ENCODE data around the gene ARPC1A. TPM values are rescaled to one million over a fixed set of nuclear protein-coding genes. Genes with fewer than 3 reads are reported as not detected.
"Not testable (repeated sequence)": the region's sequence is repeated elsewhere in the genome, so short reads cannot be mapped to it uniquely, and the experiment has no call there.

The ARPC1A gene
- total RNA-seq, 4 donors from 2014 or later: 37.0 to 58.8 (median 44.1) TPM

DNA sequence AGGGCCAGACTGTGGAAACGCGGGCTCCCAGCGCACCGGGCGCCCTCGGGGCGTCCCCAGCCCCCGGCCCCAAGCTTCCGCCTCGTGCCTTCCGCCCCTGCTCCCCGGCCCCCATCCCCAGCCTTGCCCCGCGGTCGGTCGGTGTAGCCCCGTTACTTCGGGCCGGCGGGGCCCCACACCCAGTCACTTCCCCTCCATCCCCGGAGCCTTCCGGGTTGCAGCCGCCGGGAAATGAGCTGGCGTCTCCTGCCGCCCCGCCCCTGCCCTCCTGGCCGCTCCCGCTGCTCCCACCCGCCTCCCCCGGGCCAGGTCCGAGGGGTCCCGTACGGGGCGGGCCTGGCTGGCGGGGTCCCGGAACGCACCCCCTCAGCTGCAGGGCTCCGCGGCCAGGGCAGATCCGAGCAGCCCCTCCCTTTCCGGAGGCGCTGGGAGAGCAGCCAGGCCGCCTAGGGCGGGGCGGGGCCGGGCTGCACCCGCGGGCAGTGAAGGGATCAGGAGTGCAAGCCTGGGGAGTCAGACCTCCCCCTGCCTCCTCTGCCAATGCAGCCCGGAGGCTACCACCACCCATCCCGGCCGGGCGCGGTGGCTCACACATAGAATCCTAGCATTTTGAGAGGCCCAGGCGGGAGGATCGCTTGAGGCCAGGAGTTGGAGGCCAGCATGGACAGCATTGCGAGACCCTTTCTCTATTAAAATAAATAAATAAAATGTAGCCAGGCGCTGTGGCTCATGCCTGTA is 49.5 kb downstream of the ARPC1A start:
- intact Hi-C loops (cut with DNase I; ENCODE audit: low total_unique reads): loop anchor here (1.0 kb wide), 1 partner anchor 33 kb away; the partner anchor contains the start of genes BUD31 and PDAP1
- Histone ChIP-seq H3K36me3 (no peaks in the 10 kb centered on the region), H3K27ac (peak overlapping the region; percentile 61 to 83 (median 78)), H3K27me3 (no peaks in the 10 kb centered on the region), H3K4me1 (peaks cover 6 to 20% of the 10 kb centered on the region in 2 donors), H3K4me3 (peak overlapping the region; percentile 68 to 93 (median 74)), H3K9me3 (no peaks in the 10 kb centered on the region)
- TF ChIP-seq, protein P1, sequence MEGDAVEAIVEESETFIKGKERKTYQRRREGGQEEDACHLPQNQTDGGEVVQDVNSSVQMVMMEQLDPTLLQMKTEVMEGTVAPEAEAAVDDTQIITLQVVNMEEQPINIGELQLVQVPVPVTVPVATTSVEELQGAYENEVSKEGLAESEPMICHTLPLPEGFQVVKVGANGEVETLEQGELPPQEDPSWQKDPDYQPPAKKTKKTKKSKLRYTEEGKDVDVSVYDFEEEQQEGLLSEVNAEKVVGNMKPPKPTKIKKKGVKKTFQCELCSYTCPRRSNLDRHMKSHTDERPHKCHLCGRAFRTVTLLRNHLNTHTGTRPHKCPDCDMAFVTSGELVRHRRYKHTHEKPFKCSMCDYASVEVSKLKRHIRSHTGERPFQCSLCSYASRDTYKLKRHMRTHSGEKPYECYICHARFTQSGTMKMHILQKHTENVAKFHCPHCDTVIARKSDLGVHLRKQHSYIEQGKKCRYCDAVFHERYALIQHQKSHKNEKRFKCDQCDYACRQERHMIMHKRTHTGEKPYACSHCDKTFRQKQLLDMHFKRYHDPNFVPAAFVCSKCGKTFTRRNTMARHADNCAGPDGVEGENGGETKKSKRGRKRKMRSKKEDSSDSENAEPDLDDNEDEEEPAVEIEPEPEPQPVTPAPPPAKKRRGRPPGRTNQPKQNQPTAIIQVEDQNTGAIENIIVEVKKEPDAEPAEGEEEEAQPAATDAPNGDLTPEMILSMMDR (IDR thresholded peaks at IDR 0.05 in 4 of 5, conservative IDR thresholded peaks at IDR 0.05 in 1 of 5): no peak
- TF ChIP-seq POLR2A (IDR thresholded peaks at IDR 0.05): no peak
- DNase-seq (peak; percentile 26 to 63), ATAC-seq (peak; percentile 48 to 55)
- in situ Hi-C loops (cut with MboI; ENCODE audit: low sequenced_read_pairs in 4 of 4): no loop called here

DNA sequence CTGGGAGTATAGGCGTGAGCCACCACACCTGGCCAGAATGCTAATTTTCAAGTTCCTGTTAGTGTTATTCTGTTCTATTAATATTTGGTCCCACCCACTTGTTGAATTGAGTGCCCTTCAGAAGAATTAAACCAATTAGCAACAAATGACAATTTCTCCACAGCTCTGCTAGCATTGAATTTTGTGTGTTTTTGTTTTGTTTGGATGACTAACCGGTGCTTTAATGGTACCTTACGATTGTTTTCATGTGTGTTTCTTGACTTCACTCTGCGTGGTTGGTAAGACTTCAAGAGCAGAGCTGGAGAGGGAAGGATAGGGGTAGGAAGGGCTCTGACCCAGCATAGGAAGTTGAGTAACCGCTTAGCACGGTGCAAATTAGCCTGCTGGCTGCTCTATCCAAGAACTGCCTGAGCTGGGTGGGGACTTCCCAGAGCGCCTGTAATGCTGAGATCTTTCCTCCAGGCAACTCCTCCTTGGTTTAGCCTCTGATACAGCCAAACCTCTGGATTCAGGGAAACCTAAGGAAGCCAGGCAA is 53.4 kb downstream of the ARPC1A start:
- no peaks in the 10 kb centered on the region for H3K9me3 ChIP-seq
- ATAC-seq (peak; percentile 65 to 67), DNase-seq (peak; percentile 52 to 67)
- in situ Hi-C loops (cut with MboI; ENCODE audit: low sequenced_read_pairs in 4 of 4): no loop called here
- H3K27me3 ChIP-seq: no peaks in the 10 kb centered on the region
- intact Hi-C loops (cut with DNase I; ENCODE audit: low total_unique reads): no loop called here
- H3K4me3 ChIP-seq: peak overlapping the region in 2 of 4 donors; percentile 14 to 16
- TF ChIP-seq, protein P1 (IDR thresholded peaks at IDR 0.05 in 4 of 5, conservative IDR thresholded peaks at IDR 0.05 in 1 of 5): no peak
- TF ChIP-seq POLR2A (IDR thresholded peaks at IDR 0.05): no peak
- peaks cover 8 to 25% of the 10 kb centered on the region in 2 donors for H3K4me1 ChIP-seq
- H3K27ac ChIP-seq: peak overlapping the region; percentile 74 to 77 (median 75)
- H3K36me3 ChIP-seq: no peaks in the 10 kb centered on the region

DNA sequence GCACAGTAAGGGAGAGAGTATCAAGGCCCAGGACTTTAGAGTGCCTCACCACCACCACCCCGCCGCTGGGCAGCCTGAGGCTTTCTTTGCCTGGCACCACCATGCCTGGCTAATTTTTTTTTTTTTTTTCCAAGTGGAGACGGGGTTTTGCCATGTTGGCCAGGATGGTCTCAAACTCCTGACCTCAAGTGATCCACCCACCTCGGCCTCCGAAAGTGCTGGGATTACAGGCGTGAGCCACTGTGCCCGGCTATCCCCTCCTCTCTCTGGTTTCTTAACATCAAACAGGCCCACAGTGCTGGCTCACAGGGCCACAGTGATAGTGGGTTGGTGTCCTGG is 54.0 kb downstream of the ARPC1A start:
- DNase-seq; H3K27me3 ChIP-seq; H3K9me3 ChIP-seq; intact Hi-C loops (cut with DNase I; ENCODE audit: low total_unique reads); in situ Hi-C loops (cut with MboI; ENCODE audit: low sequenced_read_pairs in 4 of 4); H3K36me3 ChIP-seq; ATAC-seq: not testable (repeated sequence)
- peak overlapping the region; percentile 14 to 34 (median 18) for H3K4me3 ChIP-seq
- H3K27ac ChIP-seq: peak overlapping the region; percentile 74 to 77 (median 75)
- peaks cover 8 to 25% of the 10 kb centered on the region in 2 donors for H3K4me1 ChIP-seq

GRCh38 chr7:99380032-99380822 is 54.5 kb downstream of the ARPC1A start:
- in situ Hi-C loops (cut with MboI; ENCODE audit: low sequenced_read_pairs in 4 of 4): no loop called here
- peaks cover 8 to 25% of the 10 kb centered on the region in 2 donors for H3K4me1 ChIP-seq
- peak overlapping the region in 3 of 4 donors; percentile 16 to 34 (median 21) for H3K4me3 ChIP-seq
- H3K36me3 ChIP-seq: no peaks in the 10 kb centered on the region
- peak overlapping the region; percentile 74 to 77 (median 75) for H3K27ac ChIP-seq
- peak in 1 of 2 donors; percentile 40 for DNase-seq
- ATAC-seq: peak in 1 of 2 donors; percentile 29
- no peaks in the 10 kb centered on the region for H3K27me3 ChIP-seq
- intact Hi-C loops (cut with DNase I; ENCODE audit: low total_unique reads): no loop called here
- TF ChIP-seq, protein P1 (IDR thresholded peaks at IDR 0.05 in 4 of 5, conservative IDR thresholded peaks at IDR 0.05 in 1 of 5): no peak
- TF ChIP-seq POLR2A (IDR thresholded peaks at IDR 0.05): no peak
- H3K9me3 ChIP-seq: no peaks in the 10 kb centered on the region

Measured in gastrocnemius medialis (tissue), 4 donors.